ENCODE data around the gene BRMS1. TPM values are rescaled to one million over a fixed set of nuclear protein-coding genes. Genes with fewer than 3 reads are reported as not detected.

BRMS1 gene, protein sequence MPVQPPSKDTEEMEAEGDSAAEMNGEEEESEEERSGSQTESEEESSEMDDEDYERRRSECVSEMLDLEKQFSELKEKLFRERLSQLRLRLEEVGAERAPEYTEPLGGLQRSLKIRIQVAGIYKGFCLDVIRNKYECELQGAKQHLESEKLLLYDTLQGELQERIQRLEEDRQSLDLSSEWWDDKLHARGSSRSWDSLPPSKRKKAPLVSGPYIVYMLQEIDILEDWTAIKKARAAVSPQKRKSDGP
- 16.4 and 34.6 TPM in 2 replicates for total RNA-seq (ENCODE audit: low replicate concordance)

DNA sequence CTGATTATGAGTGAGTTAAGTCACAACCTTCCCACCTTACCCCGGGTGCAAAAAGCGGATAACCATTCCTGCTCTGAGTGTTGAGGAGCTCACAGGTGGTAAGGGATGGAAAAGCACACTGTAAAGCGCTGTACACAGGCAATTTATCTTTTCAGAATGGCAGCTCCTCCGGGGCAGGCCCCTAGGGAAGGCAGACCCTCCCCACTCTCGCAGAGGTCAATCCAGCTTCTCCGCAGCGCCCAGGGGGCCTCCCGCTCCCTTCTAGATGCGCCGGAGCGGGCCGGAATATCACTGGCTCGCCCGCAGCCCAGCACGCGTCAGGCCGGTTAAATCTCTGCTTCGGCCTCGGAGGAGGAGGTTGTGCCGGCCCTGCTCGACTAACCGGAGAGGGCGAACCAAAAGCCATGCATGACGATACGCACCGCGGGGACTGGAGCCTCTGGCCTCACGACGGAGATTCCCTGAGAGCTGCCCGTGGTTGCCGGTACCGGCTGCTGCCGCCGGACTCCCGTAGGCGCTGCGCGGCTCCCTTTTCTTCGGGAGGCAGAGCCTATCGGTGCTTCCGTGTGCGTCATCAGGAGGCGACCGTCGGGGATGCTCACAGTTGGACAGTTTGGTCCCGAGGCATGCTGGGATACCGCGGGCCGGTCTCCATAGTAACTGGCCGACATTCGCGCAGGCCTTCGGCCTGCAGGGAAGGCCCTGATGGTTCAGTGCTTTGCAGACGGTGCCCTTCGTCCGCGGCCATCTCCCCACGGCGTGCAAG is at the start of gene BRMS1:
TSS of gene BRMS1 (minus strand) at position 555 of the 766 bp plus-strand sequence. CDS start 2,870 bp downstream, outside the sequence.
- Mint-ChIP-seq H3K36me3 (peaks cover 4% of the 10 kb centered on the region), H3K27me3 (ENCODE audit: insufficient read depth, low read depth) (peaks cover 22% of the 10 kb centered on the region), H3K27ac (peak within 1 kb of the TSS; percentile 13), H3K4me1 (peaks cover 45% of the 10 kb centered on the region), H3K4me3 (peak within 1 kb of the TSS; percentile 96), H3K9me3 (peaks cover 4% of the 10 kb centered on the region)
- Histone ChIP-seq H3K27ac (peak within 1 kb of the TSS; percentile 43), H3K27me3 (no peaks in the 10 kb centered on the region), H3K79me2 (ENCODE audit: low read depth) (peaks cover 39% of the 10 kb centered on the region), H3K4me1 (peaks cover 26% of the 10 kb centered on the region), H3K36me3 (no peaks in the 10 kb centered on the region), H3K4me2 (peak within 1 kb of the TSS; percentile 99), H4K20me1 (ENCODE audit: low read depth) (peaks cover 13% of the 10 kb centered on the region), H3K4me3 (peak within 1 kb of the TSS; percentile 86), H2AFZ (replicated peaks) (peak within 1 kb of the TSS; percentile 21), H3F3A (ENCODE audit: low read depth) (peaks cover 49% of the 10 kb centered on the region), H3K9me3 (ENCODE audit: low read depth) (no peaks in the 10 kb centered on the region), H3K9ac (peak within 1 kb of the TSS; percentile 92)
- DNase-seq (ENCODE audit: low spot score): peak; percentile 99
- TF ChIP-seq CTCF (IDR thresholded peaks at IDR 0.05) (peak; percentile 21), EZH2 (IDR thresholded peaks at IDR 0.05) (no peak)

DNA sequence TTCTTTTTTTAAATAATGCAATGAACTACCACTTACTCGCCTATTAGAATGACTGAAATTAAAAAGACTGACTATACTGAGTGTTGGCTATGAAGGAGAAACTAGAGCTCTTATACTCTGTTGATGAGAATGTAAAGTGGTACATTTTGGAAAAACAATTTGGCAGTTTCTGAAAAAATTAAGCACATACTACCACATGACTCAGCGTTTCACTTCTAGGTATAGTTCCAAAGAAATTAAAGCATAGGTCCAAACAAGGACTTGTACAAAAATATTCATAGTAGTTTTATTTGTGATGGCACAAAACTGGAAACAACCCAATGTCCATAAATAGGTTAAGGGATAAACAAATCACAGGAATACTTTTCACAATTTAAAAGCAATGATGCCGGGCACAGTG is 49.0 kb upstream of the BRMS1 start:
- Histone ChIP-seq H3K4me3 (no peak overlapping the region), H4K20me1 (ENCODE audit: low read depth) (no peaks in the 10 kb centered on the region), H3K4me2 (no peak overlapping the region), H3K27ac (no peak overlapping the region), H3K79me2 (ENCODE audit: low read depth) (no peaks in the 10 kb centered on the region), H3K27me3 (no peaks in the 10 kb centered on the region), H2AFZ (replicated peaks) (no peak overlapping the region), H3K4me1 (no peaks in the 10 kb centered on the region), H3K9ac (no peak overlapping the region), H3K9me3 (ENCODE audit: low read depth) (no peaks in the 10 kb centered on the region), H3K36me3 (no peaks in the 10 kb centered on the region), H3F3A (ENCODE audit: low read depth) (no peaks in the 10 kb centered on the region)
- H3K4me3 Mint-ChIP-seq: no peak overlapping the region
- H3K27ac Mint-ChIP-seq: no peak overlapping the region
- peaks cover 4% of the 10 kb centered on the region for H3K27me3 Mint-ChIP-seq (ENCODE audit: insufficient read depth, low read depth)
- H3K4me1 Mint-ChIP-seq: no peaks in the 10 kb centered on the region
- TF ChIP-seq EZH2phosphoT487 (IDR thresholded peaks at IDR 0.05) (no peak), EZH2 (IDR thresholded peaks at IDR 0.05) (no peak), CTCF (IDR thresholded peaks at IDR 0.05) (no peak)
- H3K36me3 Mint-ChIP-seq: no peaks in the 10 kb centered on the region
- H3K9me3 Mint-ChIP-seq: no peaks in the 10 kb centered on the region
- no peak for DNase-seq (ENCODE audit: low spot score)

DNA sequence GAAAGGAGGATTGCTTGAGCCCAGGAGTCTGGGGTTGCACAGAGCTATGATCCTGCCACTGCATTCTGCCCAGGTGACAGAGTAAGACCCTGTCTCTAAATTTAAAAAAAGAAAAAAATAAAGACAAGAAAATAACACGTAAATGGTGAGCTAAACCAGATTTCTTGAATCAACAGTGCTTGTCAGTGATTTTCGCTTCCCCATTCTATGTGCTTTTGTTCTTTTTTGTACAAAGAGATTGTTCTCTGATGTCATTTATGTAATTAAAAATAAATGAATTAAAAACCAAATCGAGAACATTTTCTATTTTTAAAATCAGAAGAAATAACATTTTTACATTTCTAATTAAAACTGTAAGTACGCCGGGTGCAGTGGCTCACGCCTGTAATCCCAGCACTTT is 46.4 kb upstream of the BRMS1 start:
- H3K9me3 Mint-ChIP-seq: no peaks in the 10 kb centered on the region
- no peak overlapping the region for H3K27ac ChIP-seq
- no peak overlapping the region for H3K27ac Mint-ChIP-seq
- no peaks in the 10 kb centered on the region for H3F3A ChIP-seq (ENCODE audit: low read depth)
- H3K9ac ChIP-seq: no peak overlapping the region
- peaks cover 5% of the 10 kb centered on the region for H3K27me3 Mint-ChIP-seq (ENCODE audit: insufficient read depth, low read depth)
- H3K4me3 Mint-ChIP-seq: no peak overlapping the region
- no peak overlapping the region for H2AFZ ChIP-seq (replicated peaks)
- H3K9me3 ChIP-seq (ENCODE audit: low read depth): no peaks in the 10 kb centered on the region
- TF ChIP-seq CTCF (IDR thresholded peaks at IDR 0.05): no peak
- TF ChIP-seq EZH2 (IDR thresholded peaks at IDR 0.05): no peak
- TF ChIP-seq EZH2phosphoT487 (IDR thresholded peaks at IDR 0.05): no peak
- H3K36me3 Mint-ChIP-seq: no peaks in the 10 kb centered on the region
- H4K20me1 ChIP-seq (ENCODE audit: low read depth): no peaks in the 10 kb centered on the region
- DNase-seq (ENCODE audit: low spot score): no peak
- H3K4me1 ChIP-seq: no peaks in the 10 kb centered on the region
- H3K4me3 ChIP-seq: no peak overlapping the region
- no peaks in the 10 kb centered on the region for H3K36me3 ChIP-seq
- H3K4me1 Mint-ChIP-seq: peaks cover under 1% of the 10 kb centered on the region
- H3K27me3 ChIP-seq: peaks cover 8% of the 10 kb centered on the region
- H3K79me2 ChIP-seq (ENCODE audit: low read depth): no peaks in the 10 kb centered on the region
- H3K4me2 ChIP-seq: no peak overlapping the region
